Tibial artery (tissue), 4 donors: Measurements from ENCODE around the gene SCAPER.

Experiments used
- DNase-seq, 2 donors: peaks; one replicate each; pipeline ENCODE4 v3.0.0-alpha.2; 2019
- H3K27ac ChIP-seq, 2 donors: fragments of 200-600 bp; sonication (generic) in 1 of 2; 1 replicate in 1 of 2; 2 replicates in 1 of 2; pipeline ENCODE4 v1.5.1; 2018 to 2019; ENCODE audit warnings: mild to moderate bottlenecking in 1 of 2
- H3K27me3 ChIP-seq, 2 donors: fragments of 200-600 bp; sonication (generic) in 1 of 2; one replicate each; pipeline versions ENCODE4 v1.5.1 to v1.6.0; 2016 to 2019
- H3K36me3 ChIP-seq, 3 donors: fragments of 200-600 bp; sonication (generic) in 2 of 3; one replicate each; pipeline ENCODE4 v1.5.1; 2016 to 2019; ENCODE audit warnings: mild to moderate bottlenecking in 2 of 3
- H3K4me1 ChIP-seq, 4 donors: fragments of 200-600 bp; sonication (generic) in 2 of 4; 1 replicate in 3 of 4; 2 replicates in 1 of 4; pipeline ENCODE4 v1.5.1; 2016 to 2019
- H3K4me3 ChIP-seq, 2 donors: fragments of 200-600 bp; sonication (generic) in 1 of 2; 1 replicate in 1 of 2; 2 replicates in 1 of 2; pipeline ENCODE4 v1.5.1; 2018 to 2019; ENCODE audit warnings: mild to moderate bottlenecking in 2 of 2
- H3K9me3 ChIP-seq, 3 donors: fragments of 200-600 bp; sonication (generic) in 1 of 3; one replicate each; pipeline ENCODE4 v1.5.1; 2016 to 2019
- intact Hi-C: fragments of 100-400 bp; cut with DNase I; formaldehyde crosslinking; loops from one replicate; pipeline ENCODE4 v1.15.0; 2023; ENCODE audit warnings: low total_unique reads
- TF ChIP-seq, protein P1 (sequence below), 2 experiments: fragments of 200-600 bp in 1 of 2; fragments of 450-650 bp in 1 of 2; IDR thresholded peaks; one replicate each; pipeline ENCODE4 v1.5.1; 2017 to 2019; ENCODE audit warnings: antibody characterized with exemption in 2 of 2, mild to moderate bottlenecking in 1 of 2, moderate library complexity in 1 of 2

SCAPER gene

DNA sequence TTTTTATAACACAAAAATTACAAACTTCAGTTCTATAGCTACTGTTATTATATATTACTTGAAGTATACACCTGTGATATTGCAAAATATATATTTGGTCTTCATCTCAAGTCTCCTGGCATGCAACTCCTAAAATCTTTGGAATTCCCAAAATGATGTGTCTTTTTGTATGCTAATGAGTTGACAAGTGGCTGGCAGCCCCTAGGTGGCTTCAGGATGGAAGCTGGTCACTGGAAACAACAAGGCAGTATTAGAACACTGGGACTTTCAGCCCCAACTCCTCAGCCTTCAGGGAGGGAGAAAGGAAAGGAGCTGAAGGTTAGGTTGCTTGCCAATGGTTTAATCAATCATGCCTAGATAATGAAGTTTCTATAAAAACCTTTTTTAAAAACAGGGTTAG, 112.0 kb downstream of the SCAPER start:
- TF ChIP-seq, protein P1, sequence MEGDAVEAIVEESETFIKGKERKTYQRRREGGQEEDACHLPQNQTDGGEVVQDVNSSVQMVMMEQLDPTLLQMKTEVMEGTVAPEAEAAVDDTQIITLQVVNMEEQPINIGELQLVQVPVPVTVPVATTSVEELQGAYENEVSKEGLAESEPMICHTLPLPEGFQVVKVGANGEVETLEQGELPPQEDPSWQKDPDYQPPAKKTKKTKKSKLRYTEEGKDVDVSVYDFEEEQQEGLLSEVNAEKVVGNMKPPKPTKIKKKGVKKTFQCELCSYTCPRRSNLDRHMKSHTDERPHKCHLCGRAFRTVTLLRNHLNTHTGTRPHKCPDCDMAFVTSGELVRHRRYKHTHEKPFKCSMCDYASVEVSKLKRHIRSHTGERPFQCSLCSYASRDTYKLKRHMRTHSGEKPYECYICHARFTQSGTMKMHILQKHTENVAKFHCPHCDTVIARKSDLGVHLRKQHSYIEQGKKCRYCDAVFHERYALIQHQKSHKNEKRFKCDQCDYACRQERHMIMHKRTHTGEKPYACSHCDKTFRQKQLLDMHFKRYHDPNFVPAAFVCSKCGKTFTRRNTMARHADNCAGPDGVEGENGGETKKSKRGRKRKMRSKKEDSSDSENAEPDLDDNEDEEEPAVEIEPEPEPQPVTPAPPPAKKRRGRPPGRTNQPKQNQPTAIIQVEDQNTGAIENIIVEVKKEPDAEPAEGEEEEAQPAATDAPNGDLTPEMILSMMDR (IDR thresholded peaks at IDR 0.05), result no peak
- Histone ChIP-seq H3K4me3 (no peak overlapping the region), H3K36me3 (peaks cover 25 to 45% (median 31%) of the 10 kb centered on the region in 3 donors), H3K9me3 (peaks cover 0 to 8% (median 0%) of the 10 kb centered on the region in 3 donors), H3K27ac (no peak overlapping the region), H3K27me3 (no peaks in the 10 kb centered on the region), H3K4me1 (no peaks in the 10 kb centered on the region)
- intact Hi-C loops, result no loop called here
- DNase-seq, result no peak

DNA sequence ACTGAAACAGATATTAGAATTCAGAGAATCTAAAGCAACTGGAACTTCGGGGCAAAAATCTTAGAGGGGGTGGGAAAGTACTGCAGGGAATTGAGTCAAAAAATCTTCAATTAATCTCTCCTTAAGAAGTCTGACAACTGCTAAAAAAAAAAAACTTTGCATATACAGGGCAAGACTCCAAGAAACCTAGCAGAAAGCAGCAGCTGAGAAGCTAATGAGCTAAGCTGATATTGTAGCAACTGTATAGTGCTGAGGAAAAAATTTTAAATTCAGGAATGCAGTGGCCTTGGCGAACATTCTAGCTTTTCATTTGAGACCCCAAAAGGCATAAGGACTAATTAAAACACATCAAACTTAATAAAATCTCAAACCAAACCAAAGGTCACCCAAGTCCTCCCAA, 113.6 kb downstream of the SCAPER start:
- TF ChIP-seq, protein P1 (IDR thresholded peaks at IDR 0.05), result no peak
- Histone ChIP-seq H3K9me3 (peaks cover 0 to 8% (median 0%) of the 10 kb centered on the region in 3 donors), H3K27ac (no peak overlapping the region), H3K4me3 (no peak overlapping the region), H3K27me3 (no peaks in the 10 kb centered on the region), H3K4me1 (no peaks in the 10 kb centered on the region), H3K36me3 (peaks cover 25 to 45% (median 31%) of the 10 kb centered on the region in 3 donors)
- intact Hi-C loops, result no loop called here
- no peak for DNase-seq

DNA sequence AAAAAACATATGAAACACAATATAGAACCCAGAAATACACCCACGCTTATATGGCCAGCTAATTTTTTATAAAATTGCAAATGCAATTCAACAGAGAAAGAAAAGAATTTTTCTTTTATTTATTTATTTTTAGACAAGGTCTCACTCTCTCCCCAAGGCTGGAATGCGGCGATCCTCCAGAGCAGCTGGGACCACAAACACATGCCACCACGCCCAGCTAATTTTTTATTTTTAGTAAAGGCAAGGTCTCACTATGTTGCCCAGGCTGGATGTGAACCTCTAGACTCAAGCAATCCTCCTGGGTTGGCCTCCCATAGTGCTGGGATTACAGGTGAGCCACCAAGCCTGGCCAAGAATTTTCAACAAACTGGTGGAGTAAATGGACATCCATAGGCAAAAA, 117.9 kb downstream of the SCAPER start:
- no peak for DNase-seq
- intact Hi-C loops, result no loop called here
- TF ChIP-seq, protein P1 (IDR thresholded peaks at IDR 0.05), result no peak
- Histone ChIP-seq H3K9me3 (peaks cover 0 to 14% (median 0%) of the 10 kb centered on the region in 3 donors), H3K36me3 (peaks cover 20 to 31% (median 23%) of the 10 kb centered on the region in 3 donors), H3K4me1 (no peaks in the 10 kb centered on the region), H3K27me3 (no peaks in the 10 kb centered on the region), H3K4me3 (no peak overlapping the region), H3K27ac (no peak overlapping the region)

DNA sequence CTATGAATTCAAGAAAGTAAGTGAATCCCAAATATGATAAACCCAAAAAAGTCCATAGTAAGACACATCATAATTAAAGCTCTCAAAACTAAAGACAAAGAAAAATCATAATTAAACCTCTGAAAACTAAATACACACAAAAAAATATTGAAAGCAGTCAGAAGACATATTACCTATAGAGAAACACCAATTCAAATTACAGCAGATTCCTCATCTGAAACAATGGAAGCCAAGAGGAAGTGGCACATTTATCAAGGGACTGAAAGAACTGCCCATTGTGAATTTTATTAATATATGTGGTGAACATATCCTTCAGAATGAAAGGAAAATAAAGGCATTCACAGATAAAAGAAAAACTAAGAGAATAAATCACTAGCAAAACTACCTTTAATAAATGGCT, 128.2 kb downstream of the SCAPER start:
- H3K27ac ChIP-seq, result no peak overlapping the region
- H3K36me3 ChIP-seq, result peaks cover 5 to 22% (median 19%) of the 10 kb centered on the region in 3 donors
- H3K27me3 ChIP-seq, result no peaks in the 10 kb centered on the region
- no peak overlapping the region for H3K4me3 ChIP-seq
- no peak for DNase-seq
- intact Hi-C loops, result no loop called here
- TF ChIP-seq, protein P1 (IDR thresholded peaks at IDR 0.05), result no peak
- no peaks in the 10 kb centered on the region for H3K9me3 ChIP-seq
- H3K4me1 ChIP-seq, result no peaks in the 10 kb centered on the region

DNA sequence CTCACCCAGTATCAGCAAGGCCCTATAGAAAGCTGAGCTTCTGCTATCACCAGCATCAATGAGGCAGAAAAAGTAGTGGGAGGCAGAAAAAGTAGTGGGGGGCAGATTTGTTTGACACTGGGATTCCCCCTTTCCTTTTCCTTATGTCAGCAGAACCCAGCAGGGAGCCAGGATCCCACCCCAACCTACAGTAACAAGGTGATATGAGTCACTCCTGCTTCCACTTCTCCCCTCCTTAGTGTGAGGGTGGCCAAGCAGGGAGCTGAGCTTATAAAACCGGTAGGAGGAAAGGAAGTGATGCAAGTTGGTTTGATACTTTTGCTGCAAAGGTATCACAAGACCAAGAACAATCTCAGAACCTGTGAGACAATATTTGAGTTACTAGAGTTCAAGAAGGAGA, 128.7 kb downstream of the SCAPER start:
- Histone ChIP-seq H3K27ac (no peak overlapping the region), H3K36me3 (peaks cover 5 to 23% (median 22%) of the 10 kb centered on the region in 3 donors)
- TF ChIP-seq, protein P1 (IDR thresholded peaks at IDR 0.05), result no peak

DNA sequence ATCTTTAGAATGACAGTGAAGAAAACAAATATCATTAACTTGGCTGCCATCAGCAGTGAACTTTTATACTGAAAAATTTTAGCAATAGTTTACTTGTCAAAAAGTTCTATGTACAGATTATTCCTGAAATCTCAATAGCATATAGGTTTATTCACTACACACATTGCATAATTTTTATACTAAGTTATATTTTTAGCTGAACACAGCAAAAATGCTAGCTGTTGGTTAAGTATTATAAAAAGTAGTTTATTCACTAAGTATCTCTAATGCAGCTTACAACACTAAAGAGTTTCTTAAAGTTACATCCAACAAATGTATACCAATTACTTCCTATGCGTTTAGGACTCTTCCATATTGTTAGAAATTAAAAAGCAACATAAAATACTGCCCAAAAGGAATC, 131.9 kb downstream of the SCAPER start:
- Histone ChIP-seq H3K4me1 (no peaks in the 10 kb centered on the region), H3K9me3 (no peaks in the 10 kb centered on the region), H3K27ac (no peak overlapping the region), H3K27me3 (no peaks in the 10 kb centered on the region), H3K36me3 (peaks cover 5 to 13% (median 9%) of the 10 kb centered on the region in 3 donors), H3K4me3 (no peak overlapping the region)
- intact Hi-C loops, result no loop called here
- TF ChIP-seq, protein P1 (IDR thresholded peaks at IDR 0.05), result no peak
- no peak for DNase-seq

More for the DNA sequence above, 128.7 kb downstream of the SCAPER start:
- intact Hi-C loops, result no loop called here
- no peaks in the 10 kb centered on the region for H3K9me3 ChIP-seq
- H3K4me3 ChIP-seq, result no peak overlapping the region
- no peak for DNase-seq
- no peaks in the 10 kb centered on the region for H3K27me3 ChIP-seq
- no peaks in the 10 kb centered on the region for H3K4me1 ChIP-seq
